HEK293 (cell line): Measurements from ENCODE around the gene C12orf57.

ENCODE experiments used
- CTCF ChIA-PET: fragments of 350-600 bp; formaldehyde crosslinking; extraction: SDS; loops from one replicate; lab custom pipeline; 2021; ENCODE audit warnings: antibody characterized with exemption; lab: Yijun Ruan, JAX
- POLR2A ChIA-PET: fragments of 300-600 bp; formaldehyde crosslinking; extraction: SDS; loops from one replicate; lab custom pipeline; 2020; ENCODE audit warnings: antibody characterized with exemption, inconsistent platforms; lab: Yijun Ruan, JAX
- H3K27ac ChIP-seq: fragments of 200-500 bp; sonication (Bioruptor generic); 2 replicates; pipeline ENCODE4 v1.5.1; 2014; ENCODE audit warnings: low read depth, low read length, control low read depth, inconsistent platforms; ENCODE audit errors: extremely low read depth
- H3K36me3 ChIP-seq, 2 experiments: fragments of 200-500 bp in 1 of 2; sonication (Bioruptor generic) in 1 of 2; 1 replicate in 1 of 2; 2 replicates in 1 of 2; pipeline ENCODE4 v1.5.1; 2014 to 2017; ENCODE audit warnings: inconsistent platforms in 2 of 2, low read length in 2 of 2; ENCODE audit not compliant: control insufficient read depth in 2 of 2, insufficient read depth in 1 of 2
- H3K4me1 ChIP-seq: fragments of 200-500 bp; sonication (Bioruptor generic); 2 replicates; pipeline ENCODE4 v1.5.1; 2014; ENCODE audit warnings: mild to moderate bottlenecking, low read length, inconsistent platforms; ENCODE audit not compliant: control insufficient read depth, insufficient read depth
- H3K4me3 ChIP-seq: 2 replicates; pipeline ENCODE4 v1.5.1; 2011; ENCODE audit warnings: low read depth, mild to moderate bottlenecking, control low read depth, low read length, moderate library complexity
- H3K9me3 ChIP-seq: fragments of 200-500 bp; sonication (Bioruptor generic); 2 replicates; pipeline ENCODE4 v1.5.1; 2014; ENCODE audit warnings: low read depth, low read length, inconsistent platforms; ENCODE audit not compliant: control insufficient read depth, insufficient read depth
- FEZF1 ChIP-seq: fragments of 450-650 bp; formaldehyde crosslinking; IDR thresholded peaks from 2 replicates; pipeline ENCODE4 v1.5.1; 2016; ENCODE audit warnings: missing biosample characterization, missing genetic modification characterization
- KLF1 ChIP-seq: fragments of 450-650 bp; formaldehyde crosslinking; IDR thresholded peaks from 2 replicates; pipeline ENCODE4 v1.5.1; 2016; ENCODE audit warnings: missing biosample characterization, missing genetic modification characterization
- SCRT2 ChIP-seq: fragments of 450-650 bp; formaldehyde crosslinking; IDR thresholded peaks from 2 replicates; pipeline ENCODE4 v1.5.1; 2016; ENCODE audit warnings: missing biosample characterization, missing genetic modification characterization
- ZBTB8A ChIP-seq: fragments of 450-650 bp; formaldehyde crosslinking; IDR thresholded peaks from 2 replicates; pipeline ENCODE4 v1.5.1; 2016; ENCODE audit warnings: missing biosample characterization, missing genetic modification characterization
- ZEB2 ChIP-seq: fragments of 450-650 bp; formaldehyde crosslinking; IDR thresholded peaks from 2 replicates; pipeline ENCODE4 v1.5.1; 2016; ENCODE audit warnings: missing biosample characterization, missing genetic modification characterization
- ZNF169 ChIP-seq: fragments of 450-650 bp; formaldehyde crosslinking; IDR thresholded peaks from 2 replicates; pipeline ENCODE4 v1.5.1; 2016; ENCODE audit warnings: missing biosample characterization, missing genetic modification characterization
- ZNF311 ChIP-seq: fragments of 450-650 bp; formaldehyde crosslinking; IDR thresholded peaks from 2 replicates; pipeline ENCODE4 v1.5.1; 2017; ENCODE audit warnings: missing biosample characterization, missing genetic modification characterization, borderline replicate concordance
- ZNF677 ChIP-seq: fragments of 450-650 bp; IDR thresholded peaks from 2 replicates; pipeline ENCODE4 v1.5.0; 2018; ENCODE audit warnings: missing biosample characterization, mild to moderate bottlenecking, missing genetic modification characterization, moderate library complexity
- TF ChIP-seq, protein P1 (sequence below): fragments of 450-650 bp; formaldehyde crosslinking; IDR thresholded peaks from 2 replicates; pipeline ENCODE4 v1.5.1; 2017; ENCODE audit warnings: missing biosample characterization, mild to moderate bottlenecking, missing genetic modification characterization, moderate library complexity
- TF ChIP-seq, protein P2 (sequence below): fragments of 450-650 bp; formaldehyde crosslinking; IDR thresholded peaks from 2 replicates; pipeline ENCODE4 v1.5.1; 2016; ENCODE audit warnings: missing biosample characterization, missing genetic modification characterization
- TF ChIP-seq, protein P3 (sequence below): fragments of 450-650 bp; formaldehyde crosslinking; IDR thresholded peaks from 2 replicates; pipeline ENCODE4 v1.5.1; 2016; ENCODE audit warnings: missing biosample characterization, missing genetic modification characterization
- TF ChIP-seq, protein P4 (sequence below): fragments of 450-650 bp; formaldehyde crosslinking; IDR thresholded peaks from 2 replicates; pipeline ENCODE4 v1.5.1; 2016; ENCODE audit warnings: missing biosample characterization, missing genetic modification characterization
- TF ChIP-seq, protein P5 (sequence below): fragments of 450-650 bp; formaldehyde crosslinking; IDR thresholded peaks from 2 replicates; pipeline ENCODE4 v1.5.1; 2016; ENCODE audit warnings: missing biosample characterization, missing genetic modification characterization
- TF ChIP-seq, protein P6 (sequence below): fragments of 450-650 bp; formaldehyde crosslinking; IDR thresholded peaks from 2 replicates; pipeline ENCODE4 v1.5.1; 2016; ENCODE audit warnings: missing biosample characterization, missing genetic modification characterization

The C12orf57 gene

DNA sequence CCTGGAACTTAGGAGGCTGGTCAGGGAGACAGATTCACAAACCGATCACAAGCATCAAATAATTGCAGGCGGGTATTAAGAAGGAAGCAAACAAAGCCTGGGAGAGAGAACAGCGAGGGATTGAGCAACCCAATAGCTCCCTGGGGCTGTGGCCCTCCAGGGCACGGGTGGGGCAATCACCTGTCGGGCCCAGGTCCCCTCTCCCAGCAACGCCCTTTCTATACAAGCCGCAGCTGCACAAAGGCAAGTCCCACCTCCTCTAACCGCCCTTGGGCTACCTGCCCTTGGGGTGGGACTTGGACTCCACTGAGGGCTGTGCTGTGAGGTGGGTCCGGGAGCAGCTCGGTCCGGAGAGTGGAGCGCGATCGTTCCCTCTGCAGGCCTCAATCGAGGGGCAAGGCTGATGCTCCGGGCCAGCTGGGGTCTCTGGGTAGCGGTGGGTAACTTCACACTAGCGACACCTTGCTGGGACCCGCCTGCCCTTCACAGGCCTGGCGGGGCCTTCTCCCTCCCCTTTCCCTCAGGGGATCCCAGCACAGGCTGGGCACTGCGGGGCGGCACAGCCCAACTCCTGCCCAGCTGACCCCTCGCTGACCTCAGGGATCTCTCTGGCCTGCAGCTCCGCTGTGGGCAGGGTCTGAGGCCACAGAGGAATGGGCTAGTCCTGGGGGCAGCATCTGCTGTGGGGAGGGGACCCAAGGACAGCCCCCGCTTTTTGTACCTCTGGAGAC is 18.6 kb downstream of the C12orf57 start (continued):
- TF ChIP-seq, protein P1, sequence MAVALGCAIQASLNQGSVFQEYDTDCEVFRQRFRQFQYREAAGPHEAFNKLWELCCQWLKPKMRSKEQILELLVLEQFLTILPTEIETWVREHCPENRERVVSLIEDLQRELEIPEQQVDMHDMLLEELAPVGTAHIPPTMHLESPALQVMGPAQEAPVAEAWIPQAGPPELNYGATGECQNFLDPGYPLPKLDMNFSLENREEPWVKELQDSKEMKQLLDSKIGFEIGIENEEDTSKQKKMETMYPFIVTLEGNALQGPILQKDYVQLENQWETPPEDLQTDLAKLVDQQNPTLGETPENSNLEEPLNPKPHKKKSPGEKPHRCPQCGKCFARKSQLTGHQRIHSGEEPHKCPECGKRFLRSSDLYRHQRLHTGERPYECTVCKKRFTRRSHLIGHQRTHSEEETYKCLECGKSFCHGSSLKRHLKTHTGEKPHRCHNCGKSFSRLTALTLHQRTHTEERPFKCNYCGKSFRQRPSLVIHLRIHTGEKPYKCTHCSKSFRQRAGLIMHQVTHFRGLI (tag by site-specific recombination) = peak; percentile 51; the same call in 1 of the 2 replicates
- TF ChIP-seq, protein P2, sequence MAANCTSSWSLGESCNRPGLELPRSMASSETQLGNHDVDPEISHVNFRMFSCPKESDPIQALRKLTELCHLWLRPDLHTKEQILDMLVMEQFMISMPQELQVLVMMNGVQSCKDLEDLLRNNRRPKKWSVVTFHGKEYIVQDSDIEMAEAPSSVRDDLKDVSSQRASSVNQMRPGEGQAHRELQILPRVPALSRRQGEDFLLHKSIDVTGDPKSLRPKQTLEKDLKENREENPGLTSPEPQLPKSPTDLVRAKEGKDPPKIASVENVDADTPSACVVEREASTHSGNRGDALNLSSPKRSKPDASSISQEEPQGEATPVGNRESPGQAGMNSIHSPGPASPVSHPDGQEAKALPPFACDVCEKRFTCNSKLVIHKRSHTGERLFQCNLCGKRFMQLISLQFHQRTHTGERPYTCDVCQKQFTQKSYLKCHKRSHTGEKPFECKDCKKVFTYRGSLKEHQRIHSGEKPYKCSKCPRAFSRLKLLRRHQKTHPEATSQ (tag by site-specific recombination) = 0 out of 2 replicates have a peak, but pooled peaks have one; percentile 4
- TF ChIP-seq SCRT2 (tag by site-specific recombination) (peak; percentile 73), KLF1 (tag by site-specific recombination) (peak; percentile 87), FEZF1 (tag by site-specific recombination) (no peak), ZBTB8A (tag by site-specific recombination) (peak; percentile 46)
- TF ChIP-seq, protein P3, sequence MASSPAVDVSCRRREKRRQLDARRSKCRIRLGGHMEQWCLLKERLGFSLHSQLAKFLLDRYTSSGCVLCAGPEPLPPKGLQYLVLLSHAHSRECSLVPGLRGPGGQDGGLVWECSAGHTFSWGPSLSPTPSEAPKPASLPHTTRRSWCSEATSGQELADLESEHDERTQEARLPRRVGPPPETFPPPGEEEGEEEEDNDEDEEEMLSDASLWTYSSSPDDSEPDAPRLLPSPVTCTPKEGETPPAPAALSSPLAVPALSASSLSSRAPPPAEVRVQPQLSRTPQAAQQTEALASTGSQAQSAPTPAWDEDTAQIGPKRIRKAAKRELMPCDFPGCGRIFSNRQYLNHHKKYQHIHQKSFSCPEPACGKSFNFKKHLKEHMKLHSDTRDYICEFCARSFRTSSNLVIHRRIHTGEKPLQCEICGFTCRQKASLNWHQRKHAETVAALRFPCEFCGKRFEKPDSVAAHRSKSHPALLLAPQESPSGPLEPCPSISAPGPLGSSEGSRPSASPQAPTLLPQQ = peak; percentile 12; the same call in 1 of the 2 replicates

DNA sequence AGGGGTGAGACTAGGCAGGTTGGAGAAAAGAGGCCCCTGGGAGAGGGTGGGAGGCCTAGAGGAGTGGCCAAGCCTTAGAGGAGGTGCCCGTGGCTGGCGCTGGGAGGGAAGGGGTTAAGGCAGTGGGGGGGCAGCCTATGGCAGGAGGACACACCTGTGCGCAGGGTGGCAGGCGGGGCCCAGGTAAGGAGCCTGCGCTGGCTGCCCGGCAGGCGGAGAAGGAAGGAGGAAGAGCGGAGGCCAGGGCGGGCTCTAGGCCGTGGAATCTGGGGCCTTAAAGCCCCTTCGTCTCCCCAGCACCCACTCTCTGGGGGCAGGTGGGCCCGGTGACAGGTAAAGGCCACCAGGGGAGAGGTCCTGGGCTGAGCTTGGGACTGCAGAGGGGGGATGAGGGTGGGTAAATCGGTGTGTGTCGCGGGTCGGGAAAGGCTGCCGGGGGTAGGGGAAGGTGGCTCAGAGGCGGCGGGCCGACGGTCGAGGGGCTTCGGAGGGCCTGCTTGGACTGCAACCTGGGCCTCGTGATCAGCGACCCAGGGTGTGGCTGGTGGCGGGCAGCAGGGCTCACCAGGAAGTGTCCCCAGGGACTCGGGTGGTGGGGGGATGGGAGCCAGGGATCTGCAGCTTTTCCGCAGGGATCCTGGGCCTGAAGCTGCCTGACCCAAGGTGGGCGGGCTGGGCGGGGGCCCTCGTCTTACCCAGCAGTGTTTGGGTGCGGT is 19.4 kb downstream of the C12orf57 start:
- H3K4me1 ChIP-seq = peaks cover 2% of the 10 kb centered on the region; the same call in 1 of the 2 replicates
- TF ChIP-seq, protein P4, sequence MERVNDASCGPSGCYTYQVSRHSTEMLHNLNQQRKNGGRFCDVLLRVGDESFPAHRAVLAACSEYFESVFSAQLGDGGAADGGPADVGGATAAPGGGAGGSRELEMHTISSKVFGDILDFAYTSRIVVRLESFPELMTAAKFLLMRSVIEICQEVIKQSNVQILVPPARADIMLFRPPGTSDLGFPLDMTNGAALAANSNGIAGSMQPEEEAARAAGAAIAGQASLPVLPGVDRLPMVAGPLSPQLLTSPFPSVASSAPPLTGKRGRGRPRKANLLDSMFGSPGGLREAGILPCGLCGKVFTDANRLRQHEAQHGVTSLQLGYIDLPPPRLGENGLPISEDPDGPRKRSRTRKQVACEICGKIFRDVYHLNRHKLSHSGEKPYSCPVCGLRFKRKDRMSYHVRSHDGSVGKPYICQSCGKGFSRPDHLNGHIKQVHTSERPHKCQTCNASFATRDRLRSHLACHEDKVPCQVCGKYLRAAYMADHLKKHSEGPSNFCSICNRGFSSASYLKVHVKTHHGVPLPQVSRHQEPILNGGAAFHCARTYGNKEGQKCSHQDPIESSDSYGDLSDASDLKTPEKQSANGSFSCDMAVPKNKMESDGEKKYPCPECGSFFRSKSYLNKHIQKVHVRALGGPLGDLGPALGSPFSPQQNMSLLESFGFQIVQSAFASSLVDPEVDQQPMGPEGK (tag by site-specific recombination) = 0 out of 2 replicates have a peak, but pooled peaks have one; percentile 8
- TF ChIP-seq ZNF169 (no peak), ZEB2 (tag by site-specific recombination) (peak; percentile 18; the same call in 1 of the 2 replicates), ZNF311 (no peak), ZNF677 (no peak)
- TF ChIP-seq, all 188 proteins: peak for 2
- Histone ChIP-seq H3K4me3 (no peak overlapping the region), H3K9me3 (no peaks in the 10 kb centered on the region), H3K27ac (0 out of 2 replicates have a peak overlapping the region, but pooled peaks have one; percentile 45), H3K36me3 (peaks cover 8 to 43% of the 10 kb centered on the region in 2 experiments)
- POLR2A ChIA-PET = interaction anchor here (1.0 to 4.1 kb wide), 5 partner anchors 18 to 111 kb away, joined by 3 to 67 read pairs (median 9); partner anchors contain the start of genes C12orf57, CDCA3, RNU7-1 and SPSB2
- CTCF ChIA-PET = interaction anchor here (0.5 to 7.7 kb wide), 11 partner anchors 8 to 344 kb away, joined by 3 to 138 read pairs (median 4); partner anchors contain the start of genes C12orf57, C1RL, LPCAT3 and RNU7-1

DNA sequence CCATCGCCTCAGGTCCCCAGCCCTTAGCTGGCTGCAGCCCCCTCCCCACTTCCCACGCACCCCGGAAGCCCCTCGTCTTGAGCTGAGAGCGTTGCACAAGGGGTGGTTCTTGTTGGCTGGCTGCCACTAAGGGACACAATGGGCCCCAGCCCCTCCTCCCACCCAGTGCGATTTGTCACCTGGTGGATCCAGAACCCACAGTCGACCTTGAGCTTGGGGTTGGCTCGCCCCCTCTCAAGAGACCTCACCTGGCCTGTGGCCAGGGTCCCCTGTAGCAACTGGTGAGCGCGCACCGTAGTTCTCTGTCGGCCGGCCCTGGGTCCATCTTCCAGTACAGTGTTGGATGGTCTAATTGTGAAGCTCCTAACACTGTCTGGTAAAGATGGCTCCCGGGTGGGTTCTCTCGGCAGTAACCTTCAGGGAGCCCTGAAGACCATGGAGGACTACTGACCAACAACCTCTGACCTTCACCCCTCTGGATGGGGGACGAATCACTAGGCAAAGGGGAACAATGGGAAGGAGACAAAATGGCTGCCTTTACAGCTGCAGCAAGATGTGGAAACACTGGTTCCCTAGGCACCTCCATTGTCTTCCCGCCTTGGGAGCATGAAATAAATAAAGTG is 20.1 kb downstream of the C12orf57 start:
- ChIA-PET CTCF (interaction anchor here (0.6 to 7.7 kb wide), 17 partner anchors 9 to 345 kb away, joined by 3 to 138 read pairs (median 5); partner anchors contain the start of genes C12orf57, C1R, LPCAT3 and PTPN6), POLR2A (interaction anchor here (1.6 to 4.1 kb wide), 5 partner anchors 19 to 112 kb away, joined by 6 to 67 read pairs (median 9); partner anchors contain the start of genes C12orf57, CDCA3, RNU7-1 and SPSB2)
- peak overlapping the region; percentile 35; the same call in 1 of the 2 replicates for H3K27ac ChIP-seq
- no peak overlapping the region for H3K4me3 ChIP-seq
- H3K9me3 ChIP-seq = no peaks in the 10 kb centered on the region
- H3K4me1 ChIP-seq = peaks cover 2% of the 10 kb centered on the region; the same call in 1 of the 2 replicates
- H3K36me3 ChIP-seq = peaks cover 12 to 50% of the 10 kb centered on the region in 2 experiments
- TF ChIP-seq, protein P5, sequence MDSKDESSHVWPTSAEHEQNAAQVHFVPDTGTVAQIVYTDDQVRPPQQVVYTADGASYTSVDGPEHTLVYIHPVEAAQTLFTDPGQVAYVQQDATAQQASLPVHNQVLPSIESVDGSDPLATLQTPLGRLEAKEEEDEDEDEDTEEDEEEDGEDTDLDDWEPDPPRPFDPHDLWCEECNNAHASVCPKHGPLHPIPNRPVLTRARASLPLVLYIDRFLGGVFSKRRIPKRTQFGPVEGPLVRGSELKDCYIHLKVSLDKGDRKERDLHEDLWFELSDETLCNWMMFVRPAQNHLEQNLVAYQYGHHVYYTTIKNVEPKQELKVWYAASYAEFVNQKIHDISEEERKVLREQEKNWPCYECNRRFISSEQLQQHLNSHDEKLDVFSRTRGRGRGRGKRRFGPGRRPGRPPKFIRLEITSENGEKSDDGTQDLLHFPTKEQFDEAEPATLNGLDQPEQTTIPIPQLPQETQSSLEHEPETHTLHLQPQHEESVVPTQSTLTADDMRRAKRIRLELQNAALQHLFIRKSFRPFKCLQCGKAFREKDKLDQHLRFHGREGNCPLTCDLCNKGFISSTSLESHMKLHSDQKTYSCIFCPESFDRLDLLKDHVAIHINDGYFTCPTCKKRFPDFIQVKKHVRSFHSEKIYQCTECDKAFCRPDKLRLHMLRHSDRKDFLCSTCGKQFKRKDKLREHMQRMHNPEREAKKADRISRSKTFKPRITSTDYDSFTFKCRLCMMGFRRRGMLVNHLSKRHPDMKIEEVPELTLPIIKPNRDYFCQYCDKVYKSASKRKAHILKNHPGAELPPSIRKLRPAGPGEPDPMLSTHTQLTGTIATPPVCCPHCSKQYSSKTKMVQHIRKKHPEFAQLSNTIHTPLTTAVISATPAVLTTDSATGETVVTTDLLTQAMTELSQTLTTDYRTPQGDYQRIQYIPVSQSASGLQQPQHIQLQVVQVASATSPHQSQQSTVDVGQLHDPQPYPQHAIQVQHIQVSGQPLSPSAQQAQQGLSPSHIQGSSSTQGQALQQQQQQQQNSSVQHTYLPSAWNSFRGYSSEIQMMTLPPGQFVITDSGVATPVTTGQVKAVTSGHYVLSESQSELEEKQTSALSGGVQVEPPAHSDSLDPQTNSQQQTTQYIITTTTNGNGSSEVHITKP (tag by site-specific recombination) = no peak
- TF ChIP-seq, protein P6, sequence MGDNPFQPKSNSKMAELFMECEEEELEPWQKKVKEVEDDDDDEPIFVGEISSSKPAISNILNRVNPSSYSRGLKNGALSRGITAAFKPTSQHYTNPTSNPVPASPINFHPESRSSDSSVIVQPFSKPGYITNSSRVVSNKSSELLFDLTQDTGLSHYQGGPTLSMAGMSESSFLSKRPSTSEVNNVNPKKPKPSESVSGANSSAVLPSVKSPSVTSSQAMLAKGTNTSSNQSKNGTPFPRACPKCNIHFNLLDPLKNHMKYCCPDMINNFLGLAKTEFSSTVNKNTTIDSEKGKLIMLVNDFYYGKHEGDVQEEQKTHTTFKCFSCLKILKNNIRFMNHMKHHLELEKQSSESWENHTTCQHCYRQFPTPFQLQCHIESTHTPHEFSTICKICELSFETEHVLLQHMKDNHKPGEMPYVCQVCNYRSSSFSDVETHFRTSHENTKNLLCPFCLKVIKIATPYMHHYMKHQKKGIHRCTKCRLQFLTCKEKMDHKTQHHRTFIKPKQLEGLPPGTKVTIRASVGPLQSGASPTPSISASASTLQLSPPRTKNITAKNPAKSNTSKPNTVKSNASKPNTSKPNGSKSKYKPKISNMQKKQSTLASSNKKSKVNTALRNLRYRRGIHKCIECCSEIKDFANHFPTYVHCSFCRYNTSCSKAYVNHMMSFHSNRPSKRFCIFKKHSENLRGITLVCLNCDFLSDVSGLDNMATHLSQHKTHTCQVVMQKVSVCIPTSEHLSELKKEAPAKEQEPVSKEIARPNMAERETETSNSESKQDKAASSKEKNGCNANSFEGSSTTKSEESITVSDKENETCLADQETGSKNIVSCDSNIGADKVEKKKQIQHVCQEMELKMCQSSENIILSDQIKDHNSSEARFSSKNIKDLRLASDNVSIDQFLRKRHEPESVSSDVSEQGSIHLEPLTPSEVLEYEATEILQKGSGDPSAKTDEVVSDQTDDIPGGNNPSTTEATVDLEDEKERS (tag by site-specific recombination) = no peak
